Trophoblast cell (in vitro differentiated cells and primary cell): ENCODE results near the gene ARL4C.

Experiments
- DNase-seq, 2 donors: peaks; one replicate each; pipeline ENCODE4 v3.0.0-alpha.2; 2016
- H2AFZ ChIP-seq: 2 replicates; pipeline ENCODE4 v1.6.1; 2013; ENCODE audit warnings: low read length, moderate library complexity, mild to moderate bottlenecking; ENCODE audit not compliant: insufficient read depth, poor library complexity
- H2AK5ac ChIP-seq: 2 replicates; pipeline ENCODE4 v1.6.1; 2013; ENCODE audit warnings: mild to moderate bottlenecking, low read length
- H2BK120ac ChIP-seq: 2 replicates; pipeline ENCODE4 v1.6.1; 2013; ENCODE audit warnings: low read length, mild to moderate bottlenecking, moderate library complexity; ENCODE audit not compliant: insufficient read depth, poor library complexity
- H2BK12ac ChIP-seq: 2 replicates; pipeline ENCODE4 v1.6.1; 2013; ENCODE audit warnings: mild to moderate bottlenecking, low read length, moderate library complexity
- H2BK5ac ChIP-seq: 2 replicates; pipeline ENCODE4 v1.6.1; 2013; ENCODE audit warnings: low read length, low read depth, moderate library complexity, mild to moderate bottlenecking; ENCODE audit not compliant: poor library complexity
- H3K14ac ChIP-seq: 2 replicates; pipeline ENCODE4 v1.6.1; 2013; ENCODE audit warnings: mild to moderate bottlenecking, low read length
- H3K18ac ChIP-seq: 2 replicates; pipeline ENCODE4 v1.6.1; 2013; ENCODE audit warnings: mild to moderate bottlenecking, low read length
- H3K23ac ChIP-seq: 2 replicates; pipeline ENCODE4 v1.6.1; 2013; ENCODE audit warnings: low read length
- H3K27ac ChIP-seq: 2 replicates; pipeline ENCODE4 v1.5.1; 2013; ENCODE audit warnings: low read depth, mild to moderate bottlenecking, inconsistent platforms, low read length, moderate library complexity
- H3K27me3 ChIP-seq: 2 replicates; pipeline ENCODE4 v1.6.1; 2013; ENCODE audit warnings: inconsistent platforms, mild to moderate bottlenecking, low read length, moderate library complexity; ENCODE audit not compliant: insufficient read depth
- H3K36me3 ChIP-seq, 2 experiments: 1 replicate in 1 of 2; 2 replicates in 1 of 2; pipeline ENCODE4 v1.6.1; 2013; ENCODE audit warnings: low read length in 2 of 2, mild to moderate bottlenecking in 2 of 2, moderate library complexity in 1 of 2; ENCODE audit not compliant: insufficient read depth in 2 of 2, control insufficient read depth in 1 of 2
- H3K4ac ChIP-seq: 2 replicates; pipeline ENCODE4 v1.6.1; 2013; ENCODE audit warnings: low read depth, mild to moderate bottlenecking, low read length, moderate library complexity
- H3K4me1 ChIP-seq, 2 experiments: 1 replicate in 1 of 2; 2 replicates in 1 of 2; pipeline ENCODE4 v1.6.1; 2013; ENCODE audit warnings: low read length in 2 of 2, mild to moderate bottlenecking in 2 of 2, moderate library complexity in 1 of 2; ENCODE audit not compliant: insufficient read depth in 2 of 2, control insufficient read depth in 1 of 2
- H3K4me2 ChIP-seq: 2 replicates; pipeline ENCODE4 v1.6.1; 2013; ENCODE audit warnings: inconsistent platforms, mild to moderate bottlenecking, low read length, moderate library complexity
- H3K4me3 ChIP-seq: 2 replicates; pipeline ENCODE4 v1.5.1; 2013; ENCODE audit warnings: mild to moderate bottlenecking, low read depth, low read length, inconsistent platforms
- H3K79me1 ChIP-seq: one replicate; pipeline ENCODE4 v1.6.1; 2013; ENCODE audit warnings: low read length
- H3K79me2 ChIP-seq: 2 replicates; pipeline ENCODE4 v1.6.1; 2013; ENCODE audit warnings: low read length, mild to moderate bottlenecking; ENCODE audit not compliant: control insufficient read depth, insufficient read depth, poor library complexity
- H3K9ac ChIP-seq: 2 replicates; pipeline ENCODE4 v1.6.1; 2013; ENCODE audit warnings: mild to moderate bottlenecking, low read length
- H3K9me3 ChIP-seq: 2 replicates; pipeline ENCODE4 v1.6.1; 2013; ENCODE audit warnings: low read depth, mild to moderate bottlenecking, control low read depth, inconsistent platforms, low read length; ENCODE audit not compliant: insufficient read depth
- H4K12ac ChIP-seq: 2 replicates; pipeline ENCODE4 v1.6.1; 2013; ENCODE audit warnings: low read depth, mild to moderate bottlenecking, low read length, moderate library complexity
- H4K8ac ChIP-seq: 2 replicates; pipeline ENCODE4 v1.6.1; 2013; ENCODE audit warnings: low read depth, mild to moderate bottlenecking, low read length, moderate library complexity
- H4K91ac ChIP-seq: one replicate; pipeline ENCODE4 v1.6.1; 2013; ENCODE audit warnings: low read depth, mild to moderate bottlenecking, low read length, moderate library complexity
- WGBS: extraction: QIAGEN DNeasy Blood & Tissue Kit; methylation state at CpG from one replicate; pipeline ENCODE4 v1.1.7; 2013; ENCODE audit warnings: missing lambda C conversion rate; ENCODE audit not compliant: insufficient read length, insufficient coverage; ENCODE audit errors: extremely low coverage; 5-methylcytosine and 5-hydroxymethylcytosine counted together

Gene ARL4C

GRCh38 chr2:234451852-234452625, 44.8 kb downstream of the ARL4C start:
- Histone ChIP-seq H4K8ac (no peak overlapping the region), H3K79me2 (peaks cover 2% of the 10 kb centered on the region), H3K27ac (no peak overlapping the region), H2BK120ac (peak overlapping the region; percentile 4), H3K9ac (no peak overlapping the region), H2AK5ac (no peak overlapping the region), H3K36me3 (no peaks in the 10 kb centered on the region), H3K14ac (no peak overlapping the region), H3K4ac (no peak overlapping the region), H3K4me3 (no peak overlapping the region), H2AFZ (no peak overlapping the region), H3K27me3 (no peaks in the 10 kb centered on the region), H3K4me1 (peaks cover 16 to 19% of the 10 kb centered on the region in 2 experiments), H2BK5ac (no peak overlapping the region), H3K79me1 (peaks cover 22% of the 10 kb centered on the region), H3K23ac (no peak overlapping the region), H3K4me2 (no peak overlapping the region), H3K9me3 (no peaks in the 10 kb centered on the region), H2BK12ac (peak overlapping the region; percentile 73), H4K91ac (no peak overlapping the region), H4K12ac (no peak overlapping the region), H3K18ac (no peak overlapping the region)
- DNase-seq, result peak; percentile 37 to 71
- no CpG with 5 or more reads among the region's 4 CpGs for WGBS

GRCh38 chr2:234451242-234451641, 45.6 kb downstream of the ARL4C start:
- H4K8ac ChIP-seq, result no peak overlapping the region
- H3K36me3 ChIP-seq, result no peaks in the 10 kb centered on the region
- H2AFZ ChIP-seq, result no peak overlapping the region
- H2BK5ac ChIP-seq, result no peak overlapping the region
- H3K9me3 ChIP-seq, result no peaks in the 10 kb centered on the region
- peaks cover 2% of the 10 kb centered on the region for H3K79me2 ChIP-seq
- no peak overlapping the region for H3K18ac ChIP-seq
- H3K23ac ChIP-seq, result no peak overlapping the region
- peak overlapping the region; percentile 5 for H2BK120ac ChIP-seq
- H3K4me3 ChIP-seq, result no peak overlapping the region
- peaks cover 20 to 25% of the 10 kb centered on the region in 2 experiments for H3K4me1 ChIP-seq
- no peak overlapping the region for H4K12ac ChIP-seq
- H3K79me1 ChIP-seq, result peaks cover 28% of the 10 kb centered on the region
- no peak overlapping the region for H2AK5ac ChIP-seq
- WGBS, result no CpG with 5 or more reads among the region's 2 CpGs
- H3K14ac ChIP-seq, result no peak overlapping the region
- H3K27me3 ChIP-seq, result no peaks in the 10 kb centered on the region
- H4K91ac ChIP-seq, result peak overlapping the region; percentile 10
- no peak for DNase-seq
- no peak overlapping the region for H3K4ac ChIP-seq
- no peak overlapping the region for H3K4me2 ChIP-seq
- no peak overlapping the region for H3K9ac ChIP-seq
- H2BK12ac ChIP-seq, result peak overlapping the region; percentile 73
- no peak overlapping the region for H3K27ac ChIP-seq

- no peak overlapping the region for H3K23ac ChIP-seq
- H3K4me3 ChIP-seq, result no peak overlapping the region
Measured at GRCh38 chr2:234450431-234451124, 46.3 kb downstream of the ARL4C start.

GRCh38 chr2:234448506-234449184, 48.2 kb downstream of the ARL4C start:
- no peak overlapping the region for H3K4me2 ChIP-seq
- peak overlapping the region; percentile 75 for H2BK120ac ChIP-seq
- no CpG with 5 or more reads among the region's 13 CpGs for WGBS
- H3K18ac ChIP-seq, result no peak overlapping the region
- no peak overlapping the region for H2AK5ac ChIP-seq
- H3K79me1 ChIP-seq, result peaks cover 30% of the 10 kb centered on the region
- H3K27me3 ChIP-seq, result no peaks in the 10 kb centered on the region
- peak overlapping the region; percentile 54 for H4K8ac ChIP-seq
- H2AFZ ChIP-seq, result no peak overlapping the region
- H3K27ac ChIP-seq, result peak overlapping the region; percentile 84
- H3K23ac ChIP-seq, result no peak overlapping the region
- H3K9ac ChIP-seq, result no peak overlapping the region
- peaks cover 2% of the 10 kb centered on the region for H3K79me2 ChIP-seq
- H3K4me3 ChIP-seq, result no peak overlapping the region
- peak overlapping the region; percentile 50 for H4K91ac ChIP-seq
- peak overlapping the region; percentile 47 for H3K14ac ChIP-seq
- H2BK5ac ChIP-seq, result peak overlapping the region; percentile 91
- H3K36me3 ChIP-seq, result no peaks in the 10 kb centered on the region
- H4K12ac ChIP-seq, result no peak overlapping the region
- H3K4me1 ChIP-seq, result peaks cover 20 to 25% of the 10 kb centered on the region in 2 experiments
- DNase-seq, result no peak
- no peaks in the 10 kb centered on the region for H3K9me3 ChIP-seq
- peak overlapping the region; percentile 63 for H2BK12ac ChIP-seq
- no peak overlapping the region for H3K4ac ChIP-seq

More at GRCh38 chr2:234450431-234451124, 46.3 kb downstream of the ARL4C start:
- Histone ChIP-seq H4K12ac (no peak overlapping the region), H3K4ac (peak overlapping the region; percentile 27), H3K18ac (peak overlapping the region; percentile 74), H2AK5ac (peak overlapping the region; percentile 42), H3K4me1 (peaks cover 20 to 25% of the 10 kb centered on the region in 2 experiments), H2BK12ac (peak overlapping the region; percentile 37), H3K4me2 (no peak overlapping the region), H4K8ac (peak overlapping the region; percentile 41), H3K36me3 (no peaks in the 10 kb centered on the region), H3K27me3 (no peaks in the 10 kb centered on the region), H3K9ac (no peak overlapping the region), H4K91ac (peak overlapping the region; percentile 36), H3K9me3 (no peaks in the 10 kb centered on the region), H3K79me1 (peaks cover 30% of the 10 kb centered on the region), H3K79me2 (peaks cover 2% of the 10 kb centered on the region), H3K27ac (no peak overlapping the region), H2BK5ac (peak overlapping the region; percentile 42), H2BK120ac (peak overlapping the region; percentile 93), H3K14ac (peak overlapping the region; percentile 80), H2AFZ (no peak overlapping the region)
- WGBS, result no CpG with 5 or more reads among the region's 6 CpGs
- no peak for DNase-seq
